OCI-LY7 (cell line): ENCODE results near the gene HAS3. TPM values are rescaled to one million over a fixed set of nuclear protein-coding genes. Genes with fewer than 3 reads are reported as not detected.

Experiments used
- BruUV-seq: library from RNA; stranded (reverse); fragments of 400-500 nt; replicated peaks from 2 replicates; lab custom pipeline; 2021; lab: Mats Ljungman, UMichigan
- CTCF ChIA-PET: fragments of 300-600 bp; sonication (Branson Sonifier 250); formaldehyde crosslinking; loops from one replicate; lab custom pipeline; 2022; ENCODE audit warnings: antibody characterized with exemption; ENCODE audit not compliant: unreplicated experiment; lab: Charles Lee
- POLR2A ChIA-PET: fragments of 300-600 bp; sonication (Branson Sonifier 250); formaldehyde crosslinking; loops from one replicate; lab custom pipeline; 2022; ENCODE audit warnings: antibody characterized with exemption; lab: Charles Lee
- DNase-seq: peaks from one replicate; pipeline ENCODE4 v3.0.0-alpha.2; 2015; ENCODE audit warnings: low spot score
- H2AFZ ChIP-seq: fragments of 200-600 bp; sonication (generic), shearing (Covaris generic); 2 replicates; pipeline ENCODE4 v1.6.1; 2014; ENCODE audit warnings: mild to moderate bottlenecking, antibody characterized with exemption, low read length, moderate library complexity
- H3K27ac ChIP-seq: fragments of 200-600 bp; sonication (generic); 2 replicates; pipeline ENCODE4 v1.5.1; 2014; ENCODE audit warnings: mixed run types, low read depth, mild to moderate bottlenecking, moderate library complexity, low read length, inconsistent platforms; ENCODE audit not compliant: poor library complexity, severe bottlenecking
- H3K36me3 ChIP-seq: fragments of 200-600 bp; sonication (generic); 2 replicates; pipeline ENCODE4 v1.6.1; 2014; ENCODE audit warnings: mild to moderate bottlenecking, antibody characterized with exemption, low read length, moderate library complexity, mixed read lengths; ENCODE audit not compliant: insufficient read depth
- H3K4me1 ChIP-seq: fragments of 200-600 bp; sonication (generic); 2 replicates; pipeline ENCODE4 v1.5.1; 2014; ENCODE audit warnings: mild to moderate bottlenecking, low read length; ENCODE audit not compliant: insufficient read depth, poor library complexity, severe bottlenecking
- H3K4me2 ChIP-seq: fragments of 200-600 bp; sonication (generic); 2 replicates; pipeline ENCODE4 v1.6.1; 2014; ENCODE audit warnings: mild to moderate bottlenecking, low read length
- H3K4me3 ChIP-seq: fragments of 200-600 bp; sonication (generic); 2 replicates; pipeline ENCODE4 v1.5.1; 2014; ENCODE audit warnings: mild to moderate bottlenecking, low read depth, low read length; ENCODE audit not compliant: poor library complexity, severe bottlenecking
- H3K79me2 ChIP-seq: fragments of 200-600 bp; sonication (generic); 2 replicates; pipeline ENCODE4 v1.6.1; 2016; ENCODE audit warnings: low read depth, mild to moderate bottlenecking, low read length, moderate library complexity, mixed read lengths; ENCODE audit not compliant: insufficient read depth
- H3K9me2 ChIP-seq: fragments of 200-600 bp; sonication (generic); 2 replicates; pipeline ENCODE4 v1.6.1; 2016; ENCODE audit warnings: mild to moderate bottlenecking, low read length, mixed read lengths; ENCODE audit not compliant: insufficient read depth
- H3K9me3 ChIP-seq: fragments of 200-600 bp; sonication (generic); 2 replicates; pipeline ENCODE4 v1.6.1; 2014; ENCODE audit warnings: mild to moderate bottlenecking, mixed run types, low read length, mixed read lengths
- H4K20me1 ChIP-seq: fragments of 200-600 bp; sonication (generic); 2 replicates; pipeline ENCODE4 v1.6.1; 2014; ENCODE audit warnings: mild to moderate bottlenecking, antibody characterized with exemption, low read length, moderate library complexity, mixed read lengths; ENCODE audit not compliant: insufficient read depth
- EZH2phosphoT487 ChIP-seq: fragments of 200-600 bp; sonication (generic); IDR thresholded peaks from 2 replicates; pipeline ENCODE4 v1.6.1; 2018; ENCODE audit warnings: low read depth, borderline replicate concordance, mild to moderate bottlenecking, mixed run types, antibody characterized with exemption, low read length, moderate library complexity, mixed read lengths
- intact Hi-C: fragments of 100-400 bp; cut with micrococcal nuclease; formaldehyde crosslinking; loops from one replicate; pipeline ENCODE4 v1.10.0; 2022; ENCODE audit not compliant: unreplicated experiment
- total RNA-seq, 2 experiments: library from RNA; depleted of rRNA in 1 of 2; stranded (reverse); fragments of >200 nt in 1 of 2; shearing (Covaris generic) in 1 of 2; gene quantifications; 2 replicates each; pipeline ENCODE4 v1.2.3, GENCODE V29; 2014 to 2022
- TF ChIP-seq, protein P1 (sequence below): fragments of 200-600 bp; sonication (generic); conservative IDR thresholded peaks from 2 replicates; pipeline ENCODE4 v1.5.1; 2014; ENCODE audit warnings: mild to moderate bottlenecking, antibody characterized with exemption, low read length, moderate library complexity, mixed read lengths

Gene HAS3
- total RNA-seq, 2 experiments from 2014 or later = 0.09 to 0.29 TPM

- no TSS peak for BruUV-seq
- CTCF ChIA-PET = interaction anchor here (0.6 kb wide), 1 partner anchor 264 kb away, joined by 3 read pairs; no protein-coding TSS in a partner anchor
- no peak overlapping the region for H3K4me3 ChIP-seq
- no peak for TF ChIP-seq EZH2phosphoT487
- TF ChIP-seq, protein P1, sequence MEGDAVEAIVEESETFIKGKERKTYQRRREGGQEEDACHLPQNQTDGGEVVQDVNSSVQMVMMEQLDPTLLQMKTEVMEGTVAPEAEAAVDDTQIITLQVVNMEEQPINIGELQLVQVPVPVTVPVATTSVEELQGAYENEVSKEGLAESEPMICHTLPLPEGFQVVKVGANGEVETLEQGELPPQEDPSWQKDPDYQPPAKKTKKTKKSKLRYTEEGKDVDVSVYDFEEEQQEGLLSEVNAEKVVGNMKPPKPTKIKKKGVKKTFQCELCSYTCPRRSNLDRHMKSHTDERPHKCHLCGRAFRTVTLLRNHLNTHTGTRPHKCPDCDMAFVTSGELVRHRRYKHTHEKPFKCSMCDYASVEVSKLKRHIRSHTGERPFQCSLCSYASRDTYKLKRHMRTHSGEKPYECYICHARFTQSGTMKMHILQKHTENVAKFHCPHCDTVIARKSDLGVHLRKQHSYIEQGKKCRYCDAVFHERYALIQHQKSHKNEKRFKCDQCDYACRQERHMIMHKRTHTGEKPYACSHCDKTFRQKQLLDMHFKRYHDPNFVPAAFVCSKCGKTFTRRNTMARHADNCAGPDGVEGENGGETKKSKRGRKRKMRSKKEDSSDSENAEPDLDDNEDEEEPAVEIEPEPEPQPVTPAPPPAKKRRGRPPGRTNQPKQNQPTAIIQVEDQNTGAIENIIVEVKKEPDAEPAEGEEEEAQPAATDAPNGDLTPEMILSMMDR = no peak
- H3K4me1 ChIP-seq = no peaks in the 10 kb centered on the region
- no peaks in the 10 kb centered on the region; the same call in 1 of the 2 replicates for H4K20me1 ChIP-seq
- DNase-seq = no peak
- H2AFZ ChIP-seq = no peak overlapping the region
- no peaks in the 10 kb centered on the region for H3K79me2 ChIP-seq
- no peak overlapping the region for H3K27ac ChIP-seq
- no peaks in the 10 kb centered on the region for H3K36me3 ChIP-seq
- no peak overlapping the region for H3K4me2 ChIP-seq
- POLR2A ChIA-PET = interaction anchor here (0.5 kb wide), 1 partner anchor 19 kb away, joined by 4 read pairs; no protein-coding TSS in a partner anchor
- H3K9me3 ChIP-seq = no peaks in the 10 kb centered on the region
- H3K9me2 ChIP-seq = no peaks in the 10 kb centered on the region
- intact Hi-C loops = no loop called here
Observed at GRCh38 chr16:69095193-69095592, 10.3 kb upstream of the HAS3 start.

- no peak for DNase-seq
- no peak overlapping the region for H3K27ac ChIP-seq
- no peaks in the 10 kb centered on the region for H3K4me1 ChIP-seq
- no peaks in the 10 kb centered on the region for H3K79me2 ChIP-seq
- H3K9me2 ChIP-seq = no peaks in the 10 kb centered on the region
- TF ChIP-seq EZH2phosphoT487 = no peak
- TF ChIP-seq, protein P1 = no peak
- intact Hi-C loops = no loop called here
- BruUV-seq = no TSS peak
- H3K4me3 ChIP-seq = no peak overlapping the region
- POLR2A ChIA-PET = interaction anchor here (0.6 to 0.7 kb wide), 2 partner anchors 321 to 1134 kb away, joined by 3 to 4 read pairs; no protein-coding TSS in a partner anchor
- no peak overlapping the region for H3K4me2 ChIP-seq
- CTCF ChIA-PET = no interaction called here
- H3K9me3 ChIP-seq = no peaks in the 10 kb centered on the region
- no peaks in the 10 kb centered on the region for H4K20me1 ChIP-seq
- no peaks in the 10 kb centered on the region for H3K36me3 ChIP-seq
- H2AFZ ChIP-seq = no peak overlapping the region
Observed at GRCh38 chr16:69100071-69100691, 5.3 kb upstream of the HAS3 start.
